ENCODE measurements around the gene DOCK3. TPM values are rescaled to one million over a fixed set of nuclear protein-coding genes. Genes with fewer than 3 reads are reported as not detected.

Gene DOCK3
- total RNA-seq, 1 donor from 2014 or later: under 0.01 TPM

DNA sequence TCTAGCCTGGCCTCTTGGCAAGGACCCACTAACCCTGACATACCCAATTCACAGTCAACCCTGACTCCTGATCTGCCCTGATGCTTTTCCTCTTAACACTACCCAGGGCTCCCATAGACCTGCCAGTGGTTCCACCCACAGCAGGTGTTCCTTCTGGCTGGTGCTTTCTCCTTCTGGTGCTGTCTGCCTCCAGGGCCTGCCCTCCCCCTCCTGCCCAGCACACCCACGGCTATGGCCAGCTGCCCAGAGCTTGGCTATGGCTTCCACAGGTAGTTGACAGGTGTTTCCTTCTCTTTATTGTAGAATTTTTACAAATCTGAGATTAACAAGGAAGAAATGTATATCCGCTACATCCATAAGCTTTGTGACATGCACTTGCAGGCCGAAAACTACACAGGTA is 663.9 kb downstream of the DOCK3 start:
- no peak for FAIRE-seq

GRCh38 chr3:51340013-51340829 is 665.5 kb downstream of the DOCK3 start:
- TF ChIP-seq, protein P1, sequence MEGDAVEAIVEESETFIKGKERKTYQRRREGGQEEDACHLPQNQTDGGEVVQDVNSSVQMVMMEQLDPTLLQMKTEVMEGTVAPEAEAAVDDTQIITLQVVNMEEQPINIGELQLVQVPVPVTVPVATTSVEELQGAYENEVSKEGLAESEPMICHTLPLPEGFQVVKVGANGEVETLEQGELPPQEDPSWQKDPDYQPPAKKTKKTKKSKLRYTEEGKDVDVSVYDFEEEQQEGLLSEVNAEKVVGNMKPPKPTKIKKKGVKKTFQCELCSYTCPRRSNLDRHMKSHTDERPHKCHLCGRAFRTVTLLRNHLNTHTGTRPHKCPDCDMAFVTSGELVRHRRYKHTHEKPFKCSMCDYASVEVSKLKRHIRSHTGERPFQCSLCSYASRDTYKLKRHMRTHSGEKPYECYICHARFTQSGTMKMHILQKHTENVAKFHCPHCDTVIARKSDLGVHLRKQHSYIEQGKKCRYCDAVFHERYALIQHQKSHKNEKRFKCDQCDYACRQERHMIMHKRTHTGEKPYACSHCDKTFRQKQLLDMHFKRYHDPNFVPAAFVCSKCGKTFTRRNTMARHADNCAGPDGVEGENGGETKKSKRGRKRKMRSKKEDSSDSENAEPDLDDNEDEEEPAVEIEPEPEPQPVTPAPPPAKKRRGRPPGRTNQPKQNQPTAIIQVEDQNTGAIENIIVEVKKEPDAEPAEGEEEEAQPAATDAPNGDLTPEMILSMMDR (IDR thresholded peaks at IDR 0.05; ENCODE audit: insufficient read depth, low read length, severe bottlenecking): no peak
- Histone ChIP-seq H3K4me3 (ENCODE audit: low read depth, low read length) (no peak overlapping the region), H3K36me3 (ENCODE audit: control insufficient read depth, insufficient read depth, low read length) (no peaks in the 10 kb centered on the region), H3K27me3 (ENCODE audit: control insufficient read depth, insufficient read depth, low read length) (no peaks in the 10 kb centered on the region)
- DNase-seq (ENCODE audit: low read depth): peak; percentile 90
- no peak for FAIRE-seq

More for the DNA sequence above, 663.9 kb downstream of the DOCK3 start:
- Histone ChIP-seq H3K27me3 (ENCODE audit: control insufficient read depth, insufficient read depth, low read length) (no peaks in the 10 kb centered on the region), H3K4me3 (ENCODE audit: low read depth, low read length) (no peak overlapping the region), H3K36me3 (ENCODE audit: control insufficient read depth, insufficient read depth, low read length) (no peaks in the 10 kb centered on the region)
- DNase-seq (ENCODE audit: low read depth): no peak
- TF ChIP-seq, protein P1 (IDR thresholded peaks at IDR 0.05; ENCODE audit: insufficient read depth, low read length, severe bottlenecking): no peak

GRCh38 chr3:51340989-51341636 is 666.4 kb downstream of the DOCK3 start:
- no peak for FAIRE-seq
- H3K27me3 ChIP-seq (ENCODE audit: control insufficient read depth, insufficient read depth, low read length): no peaks in the 10 kb centered on the region

GRCh38 chr3:51343918-51344687 is 669.4 kb downstream of the DOCK3 start:
- FAIRE-seq: no peak

More at GRCh38 chr3:51340989-51341636, 666.4 kb downstream of the DOCK3 start:
- TF ChIP-seq, protein P1 (IDR thresholded peaks at IDR 0.05; ENCODE audit: insufficient read depth, low read length, severe bottlenecking): no peak
- no peak for DNase-seq (ENCODE audit: low read depth)
- Histone ChIP-seq H3K4me3 (ENCODE audit: low read depth, low read length) (no peak overlapping the region), H3K36me3 (ENCODE audit: control insufficient read depth, insufficient read depth, low read length) (no peaks in the 10 kb centered on the region)

GRCh38 chr3:51350751-51351150 is 676.0 kb downstream of the DOCK3 start:
- FAIRE-seq (no peak), DNase-seq (ENCODE audit: low read depth) (no peak)
- Histone ChIP-seq H3K36me3 (ENCODE audit: control insufficient read depth, insufficient read depth, low read length) (no peaks in the 10 kb centered on the region), H3K4me3 (ENCODE audit: low read depth, low read length) (no peak overlapping the region), H3K27me3 (ENCODE audit: control insufficient read depth, insufficient read depth, low read length) (no peaks in the 10 kb centered on the region)
- TF ChIP-seq, protein P1 (IDR thresholded peaks at IDR 0.05; ENCODE audit: insufficient read depth, low read length, severe bottlenecking): no peak

More at GRCh38 chr3:51343918-51344687, 669.4 kb downstream of the DOCK3 start:
- TF ChIP-seq, protein P1 (IDR thresholded peaks at IDR 0.05; ENCODE audit: insufficient read depth, low read length, severe bottlenecking): no peak
- peak; percentile 77 for DNase-seq (ENCODE audit: low read depth)
- H3K36me3 ChIP-seq (ENCODE audit: control insufficient read depth, insufficient read depth, low read length): no peaks in the 10 kb centered on the region
- H3K4me3 ChIP-seq (ENCODE audit: low read depth, low read length): no peak overlapping the region
- no peaks in the 10 kb centered on the region for H3K27me3 ChIP-seq (ENCODE audit: control insufficient read depth, insufficient read depth, low read length)

Measured in bronchial epithelial cell (primary cell).